Peyer's patch (tissue), 4 donors: ENCODE data around the gene CERS3. TPM values are rescaled to one million over a fixed set of nuclear protein-coding genes. Genes with fewer than 3 reads are reported as not detected.

Experiments used
- DNase-seq, 3 donors: peaks; one replicate each; pipeline ENCODE4 v3.0.0-alpha.2; 2017 to 2019
- H3K27ac ChIP-seq, 4 donors: fragments of 200-600 bp; sonication (generic); one replicate each; pipeline ENCODE4 v1.5.1; 2016 to 2019
- H3K27me3 ChIP-seq, 2 donors: fragments of 200-600 bp; sonication (generic); one replicate each; pipeline ENCODE4 v1.5.1; 2019
- H3K36me3 ChIP-seq, 3 donors: fragments of 200-600 bp; sonication (generic); one replicate each; pipeline ENCODE4 v1.5.1; 2016 to 2019
- H3K4me1 ChIP-seq, 4 donors: fragments of 200-600 bp; sonication (generic); one replicate each; pipeline ENCODE4 v1.5.1; 2016 to 2019
- H3K4me3 ChIP-seq, 4 donors: fragments of 200-600 bp; sonication (generic); 1 replicate in 3 of 4; 2 replicates in 1 of 4; pipeline ENCODE4 v1.5.1; 2016 to 2019; ENCODE audit warnings: mild to moderate bottlenecking in 1 of 4
- H3K9me3 ChIP-seq, 4 donors: fragments of 200-600 bp; sonication (generic); one replicate each; pipeline ENCODE4 v1.5.1; 2016 to 2019; ENCODE audit warnings: mild to moderate bottlenecking in 1 of 4
- CTCF ChIP-seq, 6 experiments: fragments of 450-650 bp in 4 of 6; fragments of 200-600 bp in 2 of 6; sonication (generic) in 1 of 6; IDR thresholded peaks; one replicate each; pipeline ENCODE4 v1.5.1; 2017 to 2019; ENCODE audit warnings: antibody characterized with exemption in 6 of 6, mild to moderate bottlenecking in 3 of 6, moderate library complexity in 1 of 6
- POLR2A ChIP-seq, 2 donors: fragments of 450-650 bp; IDR thresholded peaks; one replicate each; pipeline ENCODE4 v1.5.1; 2017; ENCODE audit warnings: antibody characterized with exemption in 2 of 2, mild to moderate bottlenecking in 2 of 2, moderate library complexity in 2 of 2
- total RNA-seq, 4 donors: library from RNA; depleted of rRNA; stranded (reverse); fragments of >200 nt; gene quantifications; one replicate each; pipeline ENCODE4 v1.1.0, GENCODE V29; 2016

The CERS3 gene
- total RNA-seq, 4 donors from 2014 or later = not detected

GRCh38 chr15:100520132-100520921, 8.4 kb downstream of the CERS3 start:
- Histone ChIP-seq H3K36me3 (no peaks in the 10 kb centered on the region), H3K9me3 (no peaks in the 10 kb centered on the region), H3K27ac (no peak overlapping the region), H3K4me3 (no peak overlapping the region), H3K27me3 (no peaks in the 10 kb centered on the region), H3K4me1 (no peaks in the 10 kb centered on the region)
- TF ChIP-seq POLR2A (IDR thresholded peaks at IDR 0.05) (no peak), CTCF (IDR thresholded peaks at IDR 0.05) (no peak)
- no peak for DNase-seq

GRCh38 chr15:100517846-100518245, 10.9 kb downstream of the CERS3 start:
- Histone ChIP-seq H3K9me3 (no peaks in the 10 kb centered on the region), H3K36me3 (no peaks in the 10 kb centered on the region), H3K27me3 (no peaks in the 10 kb centered on the region), H3K4me3 (no peak overlapping the region), H3K4me1 (no peaks in the 10 kb centered on the region), H3K27ac (no peak overlapping the region)
- no peak for DNase-seq
- no peak for TF ChIP-seq CTCF (IDR thresholded peaks at IDR 0.05)
- no peak for TF ChIP-seq POLR2A (IDR thresholded peaks at IDR 0.05)

- no peaks in the 10 kb centered on the region for H3K9me3 ChIP-seq
- no peaks in the 10 kb centered on the region for H3K36me3 ChIP-seq
- H3K4me1 ChIP-seq = no peaks in the 10 kb centered on the region
- no peaks in the 10 kb centered on the region for H3K27me3 ChIP-seq
- H3K4me3 ChIP-seq = no peak overlapping the region
- no peak overlapping the region for H3K27ac ChIP-seq
- TF ChIP-seq POLR2A (IDR thresholded peaks at IDR 0.05) (no peak), CTCF (IDR thresholded peaks at IDR 0.05) (no peak)
- DNase-seq = no peak
Measured at GRCh38 chr15:100516643-100517512, 11.9 kb downstream of the CERS3 start.

GRCh38 chr15:100515758-100516157, 13.0 kb downstream of the CERS3 start:
- DNase-seq = no peak
- no peaks in the 10 kb centered on the region for H3K27me3 ChIP-seq
- no peak overlapping the region for H3K4me3 ChIP-seq
- H3K4me1 ChIP-seq = no peaks in the 10 kb centered on the region
- H3K36me3 ChIP-seq = no peaks in the 10 kb centered on the region
- TF ChIP-seq POLR2A (IDR thresholded peaks at IDR 0.05) = no peak
- no peaks in the 10 kb centered on the region for H3K9me3 ChIP-seq
- H3K27ac ChIP-seq = no peak overlapping the region

- H3K27ac ChIP-seq = no peak overlapping the region
- H3K27me3 ChIP-seq = no peaks in the 10 kb centered on the region
- no peaks in the 10 kb centered on the region for H3K9me3 ChIP-seq
- H3K36me3 ChIP-seq = no peaks in the 10 kb centered on the region
- H3K4me1 ChIP-seq = no peaks in the 10 kb centered on the region
- no peak overlapping the region for H3K4me3 ChIP-seq
- no peak for DNase-seq
- TF ChIP-seq CTCF (IDR thresholded peaks at IDR 0.05) = no peak
- TF ChIP-seq POLR2A (IDR thresholded peaks at IDR 0.05) = no peak
Measured at GRCh38 chr15:100508641-100509300, 20.0 kb downstream of the CERS3 start.
